ENCODE measurements around the gene TBX10.
A peak's percentile ranks its signal among the peaks of the same experiment; 100 is the strongest.
"Not testable (repeated sequence)": the region's sequence is repeated elsewhere in the genome, so short reads cannot be mapped to it uniquely, and the experiment has no call there.

Gene TBX10

GRCh38 chr11:67614730-67615714 lies 24.5 kb downstream of the TBX10 start:
- DNase-seq, result peak; percentile 1

GRCh38 chr11:67613960-67614715 lies 25.4 kb downstream of the TBX10 start:
- DNase-seq, result peak; percentile 33

GRCh38 chr11:67613313-67613959 lies 26.1 kb downstream of the TBX10 start:
- no peak for DNase-seq

GRCh38 chr11:67612751-67613150 lies 26.8 kb downstream of the TBX10 start:
- no peak for DNase-seq

GRCh38 chr11:67611704-67612587 lies 27.6 kb downstream of the TBX10 start:
- no peak for DNase-seq

GRCh38 chr11:67611165-67611564 lies 28.4 kb downstream of the TBX10 start:
- no peak for DNase-seq

DNA sequence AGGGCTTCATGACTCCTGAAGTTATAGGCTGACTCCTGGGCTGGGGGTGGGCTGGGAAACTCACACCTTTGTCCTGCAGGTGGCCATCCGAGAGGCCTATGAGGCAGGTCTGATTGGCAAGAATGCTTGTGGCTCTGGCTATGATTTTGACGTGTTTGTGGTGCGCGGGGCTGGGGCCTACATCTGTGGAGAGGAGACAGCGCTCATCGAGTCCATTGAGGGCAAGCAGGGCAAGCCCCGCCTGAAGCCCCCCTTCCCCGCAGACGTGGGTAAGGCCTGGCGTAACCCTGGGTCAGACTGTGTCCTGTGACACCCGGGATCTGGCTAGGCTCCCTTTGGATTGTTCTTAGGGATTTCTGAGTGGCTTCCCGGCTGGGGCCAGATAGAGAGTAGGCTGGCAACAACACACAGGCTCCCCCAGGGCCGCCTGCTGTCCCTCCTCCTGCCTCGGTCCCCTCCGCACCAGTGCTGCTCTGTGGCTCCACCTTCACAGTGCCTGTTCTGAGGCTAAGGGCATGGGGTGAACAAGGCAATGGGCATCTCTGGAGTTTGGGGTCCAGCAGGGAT lies 29.2 kb downstream of the TBX10 start:
- no peak for DNase-seq

GRCh38 chr11:67609316-67609715 lies 30.2 kb downstream of the TBX10 start:
- DNase-seq, result no peak

- no peak for DNase-seq
Observed at GRCh38 chr11:67608486-67608885, 31.1 kb downstream of the TBX10 start.

GRCh38 chr11:67607507-67607906 lies 32.1 kb downstream of the TBX10 start:
- no peak for DNase-seq

- DNase-seq, result peak; percentile 93
Observed at GRCh38 chr11:67606492-67607295, 32.9 kb downstream of the TBX10 start, which contains the start of gene NDUFV1. Gene NDUFV1 (plus strand): TSS chr11:67606936. CDS start chr11:67607005, 69 bp downstream.

- DNase-seq, result no peak
Observed at GRCh38 chr11:67606093-67606491, 33.5 kb downstream of the TBX10 start.

GRCh38 chr11:67605231-67606011 lies 34.1 kb downstream of the TBX10 start:
- DNase-seq, result no peak

GRCh38 chr11:67604815-67605214 lies 34.7 kb downstream of the TBX10 start:
- no peak for DNase-seq

GRCh38 chr11:67604119-67604518 lies 35.4 kb downstream of the TBX10 start:
- not testable (repeated sequence) for DNase-seq

GRCh38 chr11:67601098-67601497 lies 38.5 kb downstream of the TBX10 start:
- DNase-seq, result no peak

- DNase-seq, result no peak
Observed at GRCh38 chr11:67600324-67601029, 39.1 kb downstream of the TBX10 start.

GRCh38 chr11:67599149-67599548 lies 40.4 kb downstream of the TBX10 start:
- DNase-seq, result no peak

- DNase-seq, result not testable (repeated sequence)
Observed at GRCh38 chr11:67597963-67598362, 41.6 kb downstream of the TBX10 start.

All from NCI-H1105 treated with DMSO at 0.1 percent for 48 hours (cell line).